GM21447 (cell line): ENCODE results near the gene MORC4.
A peak's percentile ranks its signal among the peaks of the same experiment; 100 is the strongest.

Experiments
- ATAC-seq: cut with Tn5 transposase; IDR thresholded peaks from one replicate; pipeline ENCODE4 v1.9.1; 2021; ENCODE audit not compliant: unreplicated experiment

The MORC4 gene

DNA sequence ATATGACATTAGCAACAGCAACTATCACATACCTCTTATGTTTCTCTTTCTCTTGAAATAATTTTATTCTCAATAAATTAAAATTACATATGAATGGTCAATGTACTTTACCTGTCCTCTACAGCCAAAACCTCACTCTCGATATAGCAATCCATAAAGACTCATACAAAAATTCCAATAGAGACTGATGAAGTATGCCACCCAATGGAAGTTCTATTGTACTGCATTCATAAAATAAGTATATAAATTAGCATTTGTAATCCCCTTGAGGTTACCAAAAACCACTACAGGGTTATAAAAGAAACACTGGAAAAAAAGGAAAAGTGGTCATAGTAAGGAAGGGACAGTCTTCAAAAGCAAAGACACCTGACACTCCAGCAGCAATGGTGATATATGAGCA, 47.0 kb downstream of the MORC4 start:
- no peak for ATAC-seq

DNA sequence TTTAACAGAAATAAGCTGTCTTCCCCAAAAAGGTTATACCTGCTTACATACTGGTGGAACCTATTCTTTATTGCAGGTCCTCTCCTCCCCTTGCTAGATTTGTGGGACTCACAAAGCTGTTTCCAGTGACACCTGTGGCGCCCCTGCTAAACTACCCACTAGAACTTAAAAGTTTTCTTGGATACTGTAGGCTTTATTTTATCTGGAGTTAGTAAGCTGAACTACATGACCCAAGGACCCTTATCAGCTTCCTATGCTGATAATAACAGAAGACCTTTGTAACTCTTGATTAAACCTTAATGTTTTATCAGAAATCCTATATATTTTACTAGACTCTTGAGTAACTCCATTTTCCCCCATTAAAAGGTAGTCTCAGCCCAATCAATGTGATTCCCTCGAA, 47.5 kb downstream of the MORC4 start:
- ATAC-seq: no peak

DNA sequence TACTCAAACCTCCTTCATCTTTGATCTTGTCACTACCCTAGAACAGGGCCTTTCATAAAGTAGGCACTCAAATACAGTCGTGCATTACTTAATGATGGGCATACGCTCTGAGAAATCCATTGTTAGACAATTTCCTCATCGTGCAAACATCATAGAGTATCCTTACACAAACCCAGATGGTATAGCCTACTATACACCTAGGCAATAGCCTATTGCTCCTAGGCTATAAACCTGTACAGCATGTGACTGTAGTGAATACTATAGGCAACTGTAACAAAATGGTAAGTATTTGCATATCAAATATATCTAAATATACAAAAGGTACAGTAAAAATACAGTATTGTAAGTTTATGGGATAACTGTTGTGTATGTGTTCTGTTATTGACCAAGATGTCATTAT, 47.9 kb downstream of the MORC4 start:
- ATAC-seq: no peak

DNA sequence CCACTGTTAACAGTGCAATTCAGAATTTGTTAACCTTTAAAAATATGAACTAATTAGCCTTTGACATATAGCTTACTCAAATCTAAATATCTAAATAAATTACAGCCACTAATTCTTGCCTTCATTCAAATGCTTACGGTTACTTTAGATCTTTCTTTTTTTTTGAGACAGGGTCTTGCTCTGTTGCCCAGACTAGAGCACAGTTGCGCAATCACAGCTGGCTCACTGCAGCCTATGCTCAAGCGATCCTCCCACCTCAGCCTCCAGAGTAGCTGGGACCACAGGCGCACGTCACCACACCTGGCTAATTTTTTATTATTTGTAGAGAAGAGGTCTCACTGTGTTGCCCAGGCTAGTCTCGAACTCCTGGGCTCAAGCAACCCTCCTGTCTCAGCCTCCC, 48.8 kb downstream of the MORC4 start:
- ATAC-seq: no peak

DNA sequence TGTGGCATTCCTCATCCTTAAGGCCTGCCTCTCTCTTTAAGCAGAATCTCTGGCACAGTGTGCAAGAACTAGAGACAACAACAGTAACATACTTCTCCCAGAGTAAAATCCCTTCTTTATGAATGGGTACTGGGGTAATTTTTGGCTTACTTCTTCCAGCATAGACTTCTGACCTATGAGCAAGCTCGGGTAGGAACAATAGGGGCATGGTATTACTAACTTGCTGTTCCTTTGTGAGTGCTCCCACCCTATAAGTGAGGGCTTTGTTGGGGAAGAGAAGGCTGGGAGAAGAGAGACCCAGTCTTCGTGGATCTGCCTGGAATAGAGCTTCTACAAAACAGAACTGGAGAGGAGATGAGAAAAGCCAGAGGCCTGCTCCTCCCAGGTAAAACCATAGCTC, 49.6 kb downstream of the MORC4 start:
- ATAC-seq: no peak

DNA sequence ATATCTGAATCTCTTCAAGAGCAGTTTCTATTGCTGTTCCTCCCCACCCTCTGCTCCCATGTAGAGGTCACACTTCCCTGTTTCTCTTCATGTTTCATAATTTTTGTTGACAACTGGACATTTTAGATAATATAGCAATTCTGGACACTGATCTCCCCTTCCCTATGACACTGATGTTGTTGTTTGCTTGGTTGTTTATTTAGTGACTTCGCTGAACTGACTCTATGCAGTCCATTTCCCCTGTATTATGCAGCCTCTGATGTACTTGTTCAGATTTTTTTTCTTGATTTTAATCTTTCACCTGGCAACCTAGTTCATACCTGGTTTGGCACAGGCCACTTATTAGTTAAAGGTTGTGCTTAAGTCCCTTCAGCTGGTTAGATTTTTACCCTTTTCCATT, 50.6 kb downstream of the MORC4 start:
- ATAC-seq: no peak

DNA sequence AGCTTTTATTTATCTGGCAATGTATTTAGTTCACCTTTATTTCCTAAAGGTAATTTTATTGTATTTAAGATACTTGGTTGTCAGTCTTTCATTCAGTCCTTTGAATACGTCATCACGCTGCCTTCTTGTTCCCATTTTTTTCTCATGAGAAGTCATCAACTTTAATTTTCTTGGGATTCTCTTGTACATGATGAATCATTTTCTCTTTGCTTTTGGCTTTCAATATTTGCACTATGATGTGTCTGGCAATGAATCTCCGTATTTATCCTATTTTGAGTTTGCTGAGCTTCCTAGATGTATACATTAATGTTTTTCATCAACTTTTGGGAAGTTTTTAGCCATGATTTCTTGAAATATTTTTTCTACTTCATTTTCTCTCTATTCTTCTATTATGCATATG, 51.4 kb downstream of the MORC4 start:
- ATAC-seq: no peak

DNA sequence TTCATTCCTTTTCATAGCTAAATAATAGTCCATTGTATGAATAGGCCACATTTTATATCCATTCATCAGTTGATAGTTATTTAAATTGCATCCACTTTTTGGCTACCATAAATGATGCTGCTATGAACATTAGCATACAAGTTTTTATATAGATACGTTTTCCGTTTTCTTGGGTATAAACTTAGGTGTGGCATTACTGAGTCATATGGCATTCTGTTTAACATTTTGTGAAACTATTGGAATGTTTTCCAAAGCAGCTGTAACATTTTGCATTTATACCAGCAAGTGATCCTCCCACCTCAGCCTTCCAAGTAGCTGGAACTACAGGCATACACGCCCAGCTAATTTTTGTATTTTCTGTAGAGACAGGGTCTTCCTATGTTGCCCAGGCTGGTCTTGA, 53.5 kb downstream of the MORC4 start:
- ATAC-seq: no peak

DNA sequence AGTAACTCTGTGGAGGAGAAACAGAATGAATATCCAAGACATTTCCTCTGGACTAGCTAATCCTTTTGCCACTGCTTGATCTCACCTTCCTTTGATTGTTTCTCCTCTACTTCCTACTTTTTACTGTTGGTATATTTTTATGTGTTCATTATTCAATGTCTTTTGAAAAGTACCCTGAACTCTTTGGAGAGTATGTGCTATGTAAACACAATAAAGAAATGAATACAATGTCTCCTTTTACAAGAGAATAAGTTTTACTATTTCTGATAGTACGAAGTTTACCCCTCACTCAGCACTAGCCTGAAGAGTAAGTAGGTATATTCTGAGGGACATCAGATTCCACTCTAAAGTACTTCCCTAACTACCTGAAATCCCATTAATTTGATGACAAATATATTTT, 59.9 kb downstream of the MORC4 start:
- ATAC-seq: no peak

DNA sequence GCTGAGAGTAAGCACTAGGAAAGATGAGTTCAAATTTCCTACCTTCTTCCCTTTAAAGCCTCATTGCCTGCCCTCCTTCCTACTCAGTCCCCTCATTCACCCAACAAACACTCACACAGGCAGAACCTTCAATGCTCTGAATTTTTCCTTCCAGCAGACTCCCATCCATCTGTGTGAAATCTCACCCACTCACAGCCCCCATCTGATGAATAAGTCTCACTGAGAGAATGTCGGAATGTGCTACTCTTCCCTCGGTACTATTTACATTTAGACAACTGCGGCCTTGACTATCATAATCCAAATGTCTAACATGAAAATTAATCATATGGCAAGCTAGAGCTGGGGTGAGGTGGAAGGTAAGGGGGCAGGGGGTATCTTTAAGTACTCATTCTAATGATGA, 60.4 kb downstream of the MORC4 start:
- ATAC-seq: no peak

DNA sequence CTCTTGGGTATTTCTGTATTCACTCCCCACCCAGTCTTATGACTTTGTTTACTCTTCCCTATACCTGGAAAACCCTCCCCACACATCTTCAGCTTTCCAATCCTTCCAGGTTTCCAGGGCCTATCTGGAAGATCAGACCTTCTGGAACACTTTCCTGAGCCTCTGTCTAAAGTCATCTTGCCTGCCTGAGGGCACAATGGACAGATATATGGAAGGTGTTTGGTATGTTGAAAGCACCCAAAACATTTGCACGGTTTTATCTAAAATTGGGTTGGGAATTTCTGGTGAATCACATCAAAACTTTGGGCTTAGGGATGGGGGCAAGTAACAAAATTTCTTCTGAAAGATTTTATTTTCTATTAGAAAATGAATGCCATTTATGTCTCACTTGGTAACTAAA, 63.8 kb downstream of the MORC4 start:
- no peak for ATAC-seq

DNA sequence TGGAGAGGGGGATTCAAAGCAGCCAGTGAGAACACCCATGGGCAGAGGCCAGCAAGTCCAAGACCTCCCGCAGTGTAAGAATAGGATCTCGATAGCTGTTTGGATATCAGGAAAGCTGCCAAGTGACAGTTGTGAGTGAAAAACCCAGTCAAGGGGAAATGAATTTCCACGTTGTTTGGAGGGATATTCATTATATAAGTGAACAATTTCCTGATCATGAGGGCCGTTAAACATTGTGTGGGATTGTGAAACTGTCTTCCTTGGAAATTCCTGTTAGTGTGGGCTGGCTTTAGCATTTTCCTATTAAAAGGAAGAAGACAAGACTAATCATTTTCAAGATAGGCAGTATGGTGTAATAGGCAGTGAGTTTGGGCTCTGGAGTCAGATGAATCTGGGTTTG, 64.8 kb downstream of the MORC4 start:
- no peak for ATAC-seq

DNA sequence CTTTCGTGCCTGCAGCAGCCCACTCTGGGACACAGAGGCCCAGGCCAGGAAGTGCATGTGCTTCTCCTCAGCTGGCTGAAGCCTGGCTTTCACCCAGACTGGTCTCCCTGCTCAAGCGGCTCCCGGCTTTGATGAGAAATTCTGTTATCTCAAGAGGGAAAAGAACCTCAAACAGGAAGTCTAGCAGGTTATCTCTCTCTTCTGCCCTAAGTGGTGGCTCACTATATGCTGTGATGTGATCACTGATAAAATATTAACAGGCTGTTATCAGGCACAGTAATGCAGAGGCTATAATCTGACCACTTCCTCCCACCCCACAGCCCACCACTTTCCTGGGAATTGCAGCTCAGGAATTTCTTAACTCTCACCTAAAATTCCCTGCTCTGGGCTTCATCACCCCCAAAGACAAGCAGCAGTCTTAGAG, 66.5 kb downstream of the MORC4 start:
- ATAC-seq: no peak

DNA sequence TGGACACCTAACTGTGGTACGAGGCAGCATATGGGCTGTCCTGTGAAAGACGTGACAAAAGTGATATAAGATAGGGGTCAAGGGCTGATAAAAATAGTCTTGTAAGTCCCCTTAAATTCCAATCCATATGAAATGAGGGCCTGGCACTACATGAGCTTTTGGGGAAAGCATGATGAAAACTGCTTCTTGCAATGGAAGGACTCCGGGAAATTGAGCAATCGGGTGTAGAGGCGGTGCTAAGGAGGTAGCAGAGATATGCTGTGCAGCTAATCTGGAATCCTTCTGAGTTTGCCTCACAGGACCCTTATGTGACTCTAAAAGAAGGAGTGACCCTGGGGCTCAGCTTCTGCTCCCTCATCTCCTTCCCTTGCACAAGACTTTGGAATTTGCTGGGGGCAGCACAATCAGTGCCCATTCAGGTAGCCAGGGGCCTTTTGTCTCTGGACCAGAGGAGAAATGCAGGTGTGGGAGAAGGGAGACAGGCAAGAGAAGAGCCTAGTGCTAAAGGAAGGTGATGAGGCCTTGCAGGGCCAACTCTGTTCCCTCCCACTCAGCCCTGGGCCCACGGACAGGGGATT, 67.0 kb downstream of the MORC4 start:
- no peak for ATAC-seq

DNA sequence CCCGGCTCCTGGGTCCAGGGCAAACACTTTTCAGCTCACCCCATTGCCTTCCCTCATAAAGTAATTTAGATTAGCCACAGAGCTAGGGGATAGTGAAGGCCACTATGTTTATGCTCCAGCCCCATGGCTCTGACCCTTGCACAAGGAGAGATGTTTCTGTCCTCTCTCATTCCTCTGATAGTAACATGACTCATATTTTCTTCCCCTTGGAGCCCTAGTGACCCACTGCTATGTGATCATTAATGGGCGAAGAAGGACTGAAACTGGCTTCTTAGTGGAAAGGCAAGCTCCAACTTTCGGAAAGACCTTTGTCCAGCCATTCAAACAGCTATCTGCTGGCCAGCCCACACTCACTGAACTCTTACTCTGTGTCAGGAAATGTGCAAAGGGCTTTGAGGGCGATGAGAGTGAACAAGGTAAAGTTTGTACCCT, 67.5 kb downstream of the MORC4 start:
- ATAC-seq: no peak

DNA sequence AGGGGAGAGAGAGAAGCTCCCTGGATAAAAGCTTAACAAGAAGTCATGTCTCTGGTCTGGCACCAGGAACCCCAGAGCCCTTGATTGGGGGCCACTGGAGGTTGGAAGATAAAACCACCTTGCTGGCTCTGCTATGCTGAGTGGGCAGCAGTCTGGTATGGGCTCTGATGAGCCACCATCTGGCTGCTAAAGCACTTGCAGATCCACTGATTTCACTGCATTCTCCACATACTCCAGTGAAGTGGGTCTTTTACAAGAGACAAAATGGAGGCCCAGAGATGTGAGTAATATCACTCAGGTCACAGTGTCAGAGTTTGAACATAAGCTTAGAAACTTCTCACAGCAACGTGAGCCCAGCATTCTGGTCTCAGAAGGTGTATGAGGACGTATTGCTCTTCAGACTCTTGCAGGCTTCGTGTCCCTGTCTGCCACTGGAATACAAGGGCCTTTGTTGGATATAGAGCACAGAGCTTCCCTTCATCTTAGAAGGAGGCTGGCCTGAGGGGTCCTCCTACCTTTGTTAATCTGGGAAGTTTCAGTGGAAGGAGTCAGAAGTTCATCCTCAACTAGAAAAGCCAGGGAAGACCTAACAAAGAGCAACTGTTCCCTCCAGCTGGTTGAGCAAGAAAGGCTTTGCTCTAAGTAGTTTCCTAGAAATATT, 68.1 kb downstream of the MORC4 start:
- ATAC-seq: no peak

DNA sequence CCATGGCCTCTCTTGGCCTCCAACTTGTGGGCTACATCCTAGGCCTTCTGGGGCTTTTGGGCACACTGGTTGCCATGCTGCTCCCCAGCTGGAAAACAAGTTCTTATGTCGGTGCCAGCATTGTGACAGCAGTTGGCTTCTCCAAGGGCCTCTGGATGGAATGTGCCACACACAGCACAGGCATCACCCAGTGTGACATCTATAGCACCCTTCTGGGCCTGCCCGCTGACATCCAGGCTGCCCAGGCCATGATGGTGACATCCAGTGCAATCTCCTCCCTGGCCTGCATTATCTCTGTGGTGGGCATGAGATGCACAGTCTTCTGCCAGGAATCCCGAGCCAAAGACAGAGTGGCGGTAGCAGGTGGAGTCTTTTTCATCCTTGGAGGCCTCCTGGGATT, 71.8 kb downstream of the MORC4 start:
- ATAC-seq: no peak

DNA sequence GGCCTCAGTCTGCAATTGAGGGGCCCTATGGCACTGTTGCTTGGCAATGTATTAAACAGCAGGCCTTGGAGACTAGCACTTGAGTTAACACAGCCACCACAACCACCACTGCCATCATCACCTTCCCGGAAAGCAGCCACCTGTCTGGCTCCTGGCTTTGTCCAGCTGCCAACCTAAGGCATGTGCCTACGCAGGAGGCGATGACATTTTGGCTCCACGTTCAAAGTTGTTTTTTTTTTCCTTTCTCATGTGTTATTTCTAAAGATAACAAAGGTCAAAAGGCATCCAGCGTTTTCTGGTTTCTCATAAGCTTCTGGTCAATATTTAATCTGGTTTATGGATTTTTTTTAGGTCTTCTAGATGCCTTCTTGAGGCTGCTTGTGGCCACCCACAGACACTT, 72.3 kb downstream of the MORC4 start:
- ATAC-seq: no peak

DNA sequence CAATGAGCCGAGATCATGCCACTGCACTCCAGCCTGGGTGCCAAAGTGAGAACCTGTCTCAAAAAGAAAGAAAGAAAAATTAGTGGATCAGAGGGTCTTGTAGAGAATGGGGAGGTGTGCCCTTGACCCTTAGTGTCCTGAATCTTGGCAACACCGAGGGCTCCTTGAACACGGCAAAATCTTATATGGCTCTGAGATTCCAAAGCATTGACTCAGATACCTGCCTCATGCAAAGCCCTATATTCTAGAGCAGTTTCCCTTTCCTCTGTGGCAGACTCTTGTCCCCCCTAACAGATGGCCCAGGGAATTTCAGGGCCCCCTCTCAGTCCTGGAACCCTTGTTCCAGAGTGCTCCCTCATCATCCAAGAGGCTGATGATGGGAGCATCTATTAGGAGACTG, 73.0 kb downstream of the MORC4 start:
- no peak for ATAC-seq

DNA sequence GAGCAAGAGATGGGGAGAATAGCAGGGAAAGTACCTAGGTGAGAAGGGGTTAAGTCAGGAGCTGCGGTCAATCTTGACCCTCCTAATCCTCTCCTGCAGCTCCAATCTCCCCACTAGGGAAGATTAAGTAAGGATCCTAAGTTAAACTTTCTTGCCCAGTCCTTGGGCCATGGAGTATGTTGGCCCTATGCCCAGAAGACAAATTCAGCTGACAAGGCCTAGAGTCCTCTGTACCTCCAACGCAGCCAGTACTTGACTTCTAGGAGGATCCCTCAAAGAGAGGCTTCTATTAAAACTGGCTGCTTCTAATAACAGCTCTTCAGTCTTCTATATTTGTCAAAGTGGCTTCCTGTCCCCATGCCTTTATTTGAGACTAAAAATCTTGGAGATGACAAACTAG, 78.4 kb downstream of the MORC4 start:
- no peak for ATAC-seq

DNA sequence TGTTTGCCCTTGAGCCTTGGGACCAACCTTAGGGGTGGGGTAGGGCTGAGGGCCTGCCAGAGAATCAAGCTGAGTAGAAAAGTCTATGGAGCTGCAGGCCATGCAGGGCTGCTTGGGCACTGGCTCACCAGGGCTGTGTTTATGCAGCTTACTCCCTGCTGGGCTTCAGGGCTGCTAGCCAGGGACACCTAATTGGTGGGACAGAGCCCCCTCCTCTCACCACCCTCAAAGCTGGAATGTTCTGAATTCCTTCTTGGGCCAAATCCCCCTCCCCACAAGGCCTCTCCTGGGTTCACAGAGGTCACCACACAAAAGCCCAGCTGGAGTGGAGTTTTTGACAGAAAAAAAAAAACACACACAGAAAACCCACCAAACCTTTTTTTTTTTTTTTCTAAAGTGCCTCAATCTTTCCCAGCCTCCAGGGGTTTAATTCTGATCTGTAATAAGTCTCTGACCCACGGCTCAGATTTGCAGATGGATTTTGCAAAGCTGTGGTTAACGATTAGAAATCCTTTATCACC, 80.0 kb downstream of the MORC4 start, which contains the start of gene CLDN2:
Gene CLDN2 (plus strand): TSS at position 471 of the 521 bp plus-strand sequence. CDS start 7,827 bp downstream, outside the sequence.
- ATAC-seq: no peak

DNA sequence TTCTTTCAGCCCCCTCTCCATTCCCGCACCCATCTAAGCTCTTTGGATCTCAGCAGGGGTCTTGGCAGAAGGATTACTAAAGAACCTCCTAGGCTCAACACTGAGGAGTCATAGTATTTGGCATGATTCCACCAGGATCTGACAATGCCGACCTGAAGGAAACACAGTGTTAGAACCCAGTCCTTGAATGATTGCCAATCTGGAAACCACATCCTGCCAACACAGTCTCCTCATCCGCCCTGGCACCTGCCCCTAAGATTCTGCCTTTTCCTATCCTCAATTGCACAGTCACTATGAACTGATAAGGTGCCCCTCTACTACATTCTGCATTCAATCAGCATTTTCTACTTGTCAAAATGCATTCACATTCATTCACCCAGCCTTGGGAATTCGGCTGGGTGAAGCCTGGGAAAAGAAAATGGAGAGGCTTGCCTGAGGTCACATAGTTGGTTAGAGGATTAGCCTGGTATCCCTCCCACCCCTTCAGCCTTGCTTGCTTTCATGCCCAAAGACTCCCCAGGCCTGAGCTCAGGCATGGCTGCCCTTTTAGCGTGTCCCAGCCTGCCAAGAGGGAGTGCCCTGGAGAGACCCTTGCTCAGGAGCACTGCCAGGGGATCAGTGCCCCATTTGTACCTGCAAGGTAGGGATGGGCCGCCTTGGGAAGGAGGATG, 82.0 kb downstream of the MORC4 start:
- peak; percentile 66 for ATAC-seq
